Tibial nerve (tissue), 4 donors: ENCODE measurements around the gene SBK3.

ENCODE experiments used
- CTCF ChIP-seq, 5 experiments: fragments of 200-600 bp in 3 of 5; fragments of 450-650 bp in 2 of 5; sonication (generic) in 3 of 5; IDR thresholded peaks; one replicate each; pipeline ENCODE4 v1.5.1; 2016 to 2019; ENCODE audit warnings: antibody characterized with exemption in 5 of 5, mild to moderate bottlenecking in 3 of 5, moderate library complexity in 2 of 5
- EP300 ChIP-seq, 2 donors: sonication (generic); formaldehyde crosslinking; IDR thresholded peaks; one replicate each; pipeline ENCODE4 v1.6.1; 2017; ENCODE audit warnings: antibody characterized with exemption in 2 of 2, mild to moderate bottlenecking in 1 of 2

DNA sequence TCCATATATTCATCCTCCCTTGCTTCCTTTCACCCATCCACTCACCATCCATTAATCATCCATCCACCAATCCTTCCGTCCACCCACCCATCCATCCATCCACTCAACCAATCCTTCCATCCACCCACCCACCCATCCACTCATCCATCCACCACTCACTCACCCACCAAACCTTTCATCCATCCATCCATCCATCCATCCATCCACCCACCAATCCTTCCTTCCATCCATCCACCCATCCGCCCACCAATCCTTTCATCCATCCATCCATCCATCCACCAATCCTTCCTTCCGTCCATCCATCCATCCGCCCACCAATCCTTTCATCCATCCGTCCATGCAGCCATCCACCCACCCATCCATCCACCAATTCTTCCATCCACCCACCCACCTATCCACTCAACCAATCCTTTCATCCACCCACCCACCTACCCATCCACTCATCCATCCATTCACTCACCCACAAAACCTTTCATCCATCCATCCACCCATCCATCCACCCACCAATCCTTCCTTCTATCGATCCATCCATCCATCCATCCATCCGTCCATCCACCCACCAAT lies 3.0 kb downstream of the SBK3 start:
- no peak for TF ChIP-seq EP300 (IDR thresholded peaks at IDR 0.05)
- TF ChIP-seq CTCF (IDR thresholded peaks at IDR 0.05), result no peak
